IMR-90 (cell line): Measurements from ENCODE around the gene PPIB. TPM values are rescaled to one million over a fixed set of nuclear protein-coding genes. Genes with fewer than 3 reads are reported as not detected.

Experiments used
- ATAC-seq: fragments of 200-7000 bp; cut with Tn5 transposase; 2 replicates; pipeline ENCODE4 v1.9.1; 2020; ENCODE audit warnings: low read depth, mild to moderate bottlenecking, moderate library complexity
- BruUV-seq: library from RNA; stranded (reverse); fragments of 400-500 nt; replicated peaks from 2 replicates; lab custom pipeline; 2021; lab: Mats Ljungman, UMichigan
- CTCF ChIA-PET: fragments of 300-600 bp; formaldehyde crosslinking; extraction: SDS; loops from one replicate; lab custom pipeline; 2021; ENCODE audit warnings: antibody characterized with exemption; lab: Yijun Ruan, JAX
- POLR2A ChIA-PET: fragments of 300-600 bp; sonication (Branson Sonifier 250); formaldehyde crosslinking; loops from one replicate; lab custom pipeline; 2022; ENCODE audit warnings: antibody characterized with exemption; ENCODE audit not compliant: unreplicated experiment; lab: Charles Lee
- DNase-seq: peaks from one replicate; pipeline ENCODE4 v3.0.0; 2013
- H2AFZ ChIP-seq: replicated peaks from 2 replicates; pipeline ENCODE3; 2013; ENCODE audit warnings: low read length, mild to moderate bottlenecking; ENCODE audit not compliant: poor library complexity
- H2AK5ac ChIP-seq: 2 replicates; pipeline ENCODE4 v1.6.1; 2013; ENCODE audit warnings: low read depth, low read length, inconsistent platforms
- H2AK9ac ChIP-seq: replicated peaks from 2 replicates; pipeline ENCODE3; 2013; ENCODE audit warnings: mild to moderate bottlenecking, low read depth, low read length, moderate library complexity; ENCODE audit not compliant: poor library complexity
- H2BK120ac ChIP-seq: 2 replicates; pipeline ENCODE4 v1.6.1; 2013; ENCODE audit warnings: low read depth, low read length, inconsistent platforms
- H2BK15ac ChIP-seq: 3 replicates; pipeline ENCODE4 v1.6.1; 2013; ENCODE audit warnings: low read depth, low read length, inconsistent platforms
- H2BK20ac ChIP-seq: 2 replicates; pipeline ENCODE4 v1.6.1; 2013; ENCODE audit warnings: low read depth, mild to moderate bottlenecking, inconsistent platforms, low read length, moderate library complexity
- H2BK5ac ChIP-seq: 2 replicates; pipeline ENCODE4 v1.6.1; 2013; ENCODE audit warnings: mild to moderate bottlenecking, low read depth, low read length, inconsistent platforms; ENCODE audit not compliant: poor library complexity, severe bottlenecking
- H3K14ac ChIP-seq: replicated peaks from 2 replicates; pipeline ENCODE4 v1.6.1; 2013; ENCODE audit warnings: low read depth, low read length, inconsistent platforms
- H3K18ac ChIP-seq: 2 replicates; pipeline ENCODE4 v1.6.1; 2013; ENCODE audit warnings: low read depth, low read length, control low read depth
- H3K23ac ChIP-seq: 2 replicates; pipeline ENCODE4 v1.6.1; 2013; ENCODE audit warnings: low read depth, low read length, inconsistent platforms
- H3K27ac ChIP-seq: 2 replicates; pipeline ENCODE4 v1.5.1; 2013; ENCODE audit warnings: mild to moderate bottlenecking, control low read depth, low read length; ENCODE audit not compliant: insufficient read depth
- H3K27me3 ChIP-seq: 2 replicates; pipeline ENCODE4 v1.6.1; 2013; ENCODE audit warnings: low read length; ENCODE audit not compliant: control insufficient read depth, insufficient read depth
- H3K36me3 ChIP-seq: 2 replicates; pipeline ENCODE4 v1.6.1; 2013; ENCODE audit warnings: low read length, mixed read lengths; ENCODE audit not compliant: control insufficient read depth, insufficient read depth
- H3K4ac ChIP-seq: 2 replicates; pipeline ENCODE4 v1.6.1; 2013; ENCODE audit warnings: low read depth, low read length, inconsistent platforms
- H3K4me1 ChIP-seq: 2 replicates; pipeline ENCODE4 v1.6.1; 2013; ENCODE audit warnings: low read length, mixed read lengths; ENCODE audit not compliant: control insufficient read depth, insufficient read depth
- H3K4me2 ChIP-seq: 2 replicates; pipeline ENCODE4 v1.6.1; 2013; ENCODE audit warnings: low read depth, mild to moderate bottlenecking, control low read depth, low read length, moderate library complexity
- H3K4me3 ChIP-seq: 2 replicates; pipeline ENCODE4 v1.5.1; 2013; ENCODE audit warnings: low read depth, mild to moderate bottlenecking, control low read depth, low read length, moderate library complexity; ENCODE audit not compliant: insufficient read depth
- H3K56ac ChIP-seq: 2 replicates; pipeline ENCODE4 v1.6.1; 2013; ENCODE audit warnings: low read length, inconsistent platforms; ENCODE audit not compliant: insufficient read depth; ENCODE audit errors: extremely low read depth
- H3K79me1 ChIP-seq, 2 experiments: 2 replicates each; pipeline ENCODE4 v1.6.1; 2013; ENCODE audit warnings: low read length in 2 of 2, inconsistent platforms in 1 of 2, low read depth in 1 of 2
- H3K9ac ChIP-seq: 2 replicates; pipeline ENCODE4 v1.6.1; 2013; ENCODE audit warnings: low read depth, low read length, control low read depth
- H3K9me1 ChIP-seq: 2 replicates; pipeline ENCODE4 v1.6.1; 2013; ENCODE audit warnings: low read length, inconsistent platforms; ENCODE audit not compliant: insufficient read depth
- H3K9me3 ChIP-seq: 2 replicates; pipeline ENCODE4 v1.6.1; 2013; ENCODE audit warnings: low read length; ENCODE audit not compliant: control insufficient read depth, insufficient read depth
- H4K20me1 ChIP-seq: 2 replicates; pipeline ENCODE4 v1.6.1; 2013; ENCODE audit warnings: low read length, inconsistent platforms; ENCODE audit not compliant: insufficient read depth
- H4K5ac ChIP-seq: 2 replicates; pipeline ENCODE4 v1.6.1; 2013; ENCODE audit warnings: mild to moderate bottlenecking, low read depth, low read length, control low read depth
- H4K8ac ChIP-seq, 2 experiments: 2 replicates each; pipeline ENCODE4 v1.6.1; 2013; ENCODE audit warnings: low read depth in 2 of 2, low read length in 2 of 2, control low read depth in 1 of 2, inconsistent platforms in 1 of 2
- H4K91ac ChIP-seq: 2 replicates; pipeline ENCODE4 v1.6.1; 2013; ENCODE audit warnings: low read depth, low read length, inconsistent platforms; ENCODE audit not compliant: insufficient read depth
- CEBPB ChIP-seq: IDR thresholded peaks from 2 replicates; pipeline ENCODE4 v1.6.1; 2012; ENCODE audit warnings: low read depth, low read length, improper control_type of control experiment
- MXI1 ChIP-seq: IDR thresholded peaks from 2 replicates; pipeline ENCODE4 v1.6.1; 2012; ENCODE audit warnings: low read depth, mild to moderate bottlenecking, low read length, moderate library complexity, borderline replicate concordance
- RFX5 ChIP-seq: IDR thresholded peaks from 2 replicates; pipeline ENCODE4 v1.8.0; 2012; ENCODE audit warnings: low read depth, mild to moderate bottlenecking, low read length, moderate library complexity
- WGBS, 2 experiments: methylation state at CpG; one replicate each; pipeline versions ENCODE4 v1.1.5 to v1.1.7; 2013; ENCODE audit warnings: missing lambda C conversion rate in 2 of 2; ENCODE audit not compliant: insufficient read length in 1 of 2; ENCODE audit errors: extremely low coverage in 2 of 2; 5-methylcytosine and 5-hydroxymethylcytosine counted together
- dilution Hi-C: fragments of 300-500 bp; cut with HindIII; formaldehyde crosslinking; loops from one replicate; pipeline ENCODE4 v1.14.3; 2018; ENCODE audit warnings: low sequenced_read_pairs; ENCODE audit not compliant: unreplicated experiment
- in situ Hi-C: fragments of 300-500 bp; cut with MboI; formaldehyde crosslinking; loops from 3 replicates; pipeline ENCODE4 v1.14.3; 2019; ENCODE audit warnings: low sequenced_read_pairs, inconsistent platforms, mixed read lengths
- intact Hi-C: fragments of 100-400 bp; cut with micrococcal nuclease; formaldehyde crosslinking; loops from 2 replicates; pipeline ENCODE4 v1.10.0; 2022
- polyA plus RNA-seq, 3 experiments: library from polyadenylated mRNA; depleted of rRNA; stranded (reverse); fragments of >200 nt; gene quantifications; 2 replicates each; pipeline ENCODE4 v1.2.3, GENCODE V29; 2012; ENCODE audit warnings: low replicate concordance in 1 of 3
- total RNA-seq: library from RNA; depleted of rRNA; stranded (reverse); fragments of >200 nt; gene quantifications from 2 replicates; pipeline ENCODE4 v1.2.3, GENCODE V29; 2012

Gene PPIB
- total and polyA plus RNA-seq, 2 of the 4 experiments (the other 2 are of a cell fraction), result 1,358 to 1,682 TPM

- no peak overlapping the region for H4K91ac ChIP-seq
- BruUV-seq, result no TSS peak
- H3K9me3 ChIP-seq, result no peaks in the 10 kb centered on the region
- no peak overlapping the region for H3K18ac ChIP-seq
- no peak overlapping the region for H4K5ac ChIP-seq
- no peak for TF ChIP-seq MXI1
- no peak for TF ChIP-seq CEBPB
- TF ChIP-seq RFX5, result no peak
- H4K8ac ChIP-seq, result no peak overlapping the region
- no peak overlapping the region for H3K4me2 ChIP-seq
- peaks cover 2 to 19% of the 10 kb centered on the region in 2 experiments; a peak in 2 of 4 replicates for H3K79me1 ChIP-seq
- no peak overlapping the region for H3K23ac ChIP-seq
- H3K27me3 ChIP-seq, result no peaks in the 10 kb centered on the region
- no peak overlapping the region for H2BK5ac ChIP-seq
- WGBS, 2 experiments, result no CpG with 5 or more reads among the region's 3 CpGs
- no peak overlapping the region for H2BK120ac ChIP-seq
- no peak overlapping the region for H2AK9ac ChIP-seq
- no peak overlapping the region for H2BK20ac ChIP-seq
- H3K36me3 ChIP-seq, result peaks cover 63% of the 10 kb centered on the region
- dilution Hi-C loops (no loop called here), in situ Hi-C loops (no loop called here), intact Hi-C loops (no loop called here)
- peaks cover 17% of the 10 kb centered on the region for H3K9me1 ChIP-seq
- no peak overlapping the region for H2AK5ac ChIP-seq
- ATAC-seq (no peak), DNase-seq (no peak)
- no peaks in the 10 kb centered on the region; the same call in 1 of the 2 replicates for H3K4me1 ChIP-seq
- H2BK15ac ChIP-seq, result no peak overlapping the region
- no peak overlapping the region for H2AFZ ChIP-seq
- H3K27ac ChIP-seq, result no peak overlapping the region
- H3K4ac ChIP-seq, result no peak overlapping the region
- ChIA-PET CTCF (no interaction called here), POLR2A (no interaction called here)
- no peak overlapping the region for H3K56ac ChIP-seq
- H3K4me3 ChIP-seq, result no peak overlapping the region
- no peak overlapping the region for H3K14ac ChIP-seq
- 0 out of 2 replicates have a peak, but pooled peaks cover 5% of the 10 kb centered on the region for H4K20me1 ChIP-seq
- no peak overlapping the region for H3K9ac ChIP-seq
Measured at GRCh38 chr15:64130159-64130558, 32.7 kb downstream of the PPIB start.
